Ascending aorta (tissue), 2 donors: ENCODE results near the gene NKX2-3. TPM values are rescaled to one million over a fixed set of nuclear protein-coding genes. Genes with fewer than 3 reads are reported as not detected.

ENCODE experiments used
- DNase-seq, 2 donors: peaks; one replicate each; pipeline ENCODE4 v3.0.0-alpha.2; 2019; ENCODE audit warnings: low spot score in 2 of 2
- H3K27ac ChIP-seq, 2 donors: fragments of 200-600 bp; sonication (generic); one replicate each; pipeline ENCODE4 v1.5.1; 2016 to 2017; ENCODE audit warnings: mild to moderate bottlenecking in 1 of 2
- H3K27me3 ChIP-seq: fragments of 200-600 bp; sonication (generic); one replicate; pipeline ENCODE4 v1.5.1; 2017
- H3K36me3 ChIP-seq, 2 donors: fragments of 200-600 bp; sonication (generic); one replicate each; pipeline ENCODE4 v1.5.1; 2016
- H3K4me1 ChIP-seq, 2 donors: fragments of 200-600 bp; sonication (generic); one replicate each; pipeline ENCODE4 v1.5.1; 2016 to 2017; ENCODE audit warnings: mild to moderate bottlenecking in 1 of 2
- H3K4me3 ChIP-seq, 2 donors: fragments of 200-600 bp; sonication (generic); one replicate each; pipeline ENCODE4 v1.5.1; 2016 to 2017; ENCODE audit warnings: mild to moderate bottlenecking in 1 of 2
- H3K9me3 ChIP-seq, 2 donors: fragments of 200-600 bp; sonication (generic); one replicate each; pipeline ENCODE4 v1.5.1; 2016
- intact Hi-C: fragments of 100-400 bp; cut with DNase I; formaldehyde crosslinking; loops from one replicate; pipeline ENCODE4 v1.15.1; 2023
- total RNA-seq: library from RNA; depleted of rRNA; stranded (reverse); fragments of >200 nt; gene quantifications from one replicate; pipeline ENCODE4 v1.1.0, GENCODE V29; 2016
- TF ChIP-seq, protein P1 (sequence below), 3 experiments: fragments of 200-600 bp in 2 of 3; fragments of 450-650 bp in 1 of 3; sonication (generic) in 2 of 3; IDR thresholded peaks; one replicate each; pipeline ENCODE4 v1.5.1; 2016 to 2019; ENCODE audit warnings: antibody characterized with exemption in 3 of 3, mild to moderate bottlenecking in 1 of 3, moderate library complexity in 1 of 3

Gene NKX2-3
- total RNA-seq, 1 donor from 2014 or later = not detected

DNA sequence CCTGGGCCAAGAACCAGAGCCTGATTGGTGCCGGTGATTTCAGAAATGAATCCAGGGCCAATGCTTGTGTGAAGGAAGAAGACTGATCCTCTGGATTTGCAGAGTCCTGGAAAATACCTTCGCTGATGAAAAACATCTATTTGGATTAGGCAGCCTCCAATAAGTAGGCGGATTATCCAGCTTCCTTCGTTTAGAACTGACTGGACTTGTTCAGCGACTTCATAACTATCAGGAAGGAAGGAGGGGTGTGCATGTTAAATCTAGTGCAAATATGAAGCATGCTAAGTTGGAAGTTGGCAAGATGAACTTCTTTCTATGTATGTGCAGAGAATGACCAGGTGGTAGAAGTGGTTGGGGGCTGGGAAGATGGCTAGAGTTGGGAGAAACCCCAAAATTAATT is 41.0 kb downstream of the NKX2-3 start:
- no peak overlapping the region for H3K27ac ChIP-seq
- no peaks in the 10 kb centered on the region for H3K4me1 ChIP-seq
- no peaks in the 10 kb centered on the region for H3K9me3 ChIP-seq
- DNase-seq = no peak
- H3K27me3 ChIP-seq = no peaks in the 10 kb centered on the region
- H3K36me3 ChIP-seq = no peaks in the 10 kb centered on the region
- intact Hi-C loops = no loop called here
- TF ChIP-seq, protein P1, sequence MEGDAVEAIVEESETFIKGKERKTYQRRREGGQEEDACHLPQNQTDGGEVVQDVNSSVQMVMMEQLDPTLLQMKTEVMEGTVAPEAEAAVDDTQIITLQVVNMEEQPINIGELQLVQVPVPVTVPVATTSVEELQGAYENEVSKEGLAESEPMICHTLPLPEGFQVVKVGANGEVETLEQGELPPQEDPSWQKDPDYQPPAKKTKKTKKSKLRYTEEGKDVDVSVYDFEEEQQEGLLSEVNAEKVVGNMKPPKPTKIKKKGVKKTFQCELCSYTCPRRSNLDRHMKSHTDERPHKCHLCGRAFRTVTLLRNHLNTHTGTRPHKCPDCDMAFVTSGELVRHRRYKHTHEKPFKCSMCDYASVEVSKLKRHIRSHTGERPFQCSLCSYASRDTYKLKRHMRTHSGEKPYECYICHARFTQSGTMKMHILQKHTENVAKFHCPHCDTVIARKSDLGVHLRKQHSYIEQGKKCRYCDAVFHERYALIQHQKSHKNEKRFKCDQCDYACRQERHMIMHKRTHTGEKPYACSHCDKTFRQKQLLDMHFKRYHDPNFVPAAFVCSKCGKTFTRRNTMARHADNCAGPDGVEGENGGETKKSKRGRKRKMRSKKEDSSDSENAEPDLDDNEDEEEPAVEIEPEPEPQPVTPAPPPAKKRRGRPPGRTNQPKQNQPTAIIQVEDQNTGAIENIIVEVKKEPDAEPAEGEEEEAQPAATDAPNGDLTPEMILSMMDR (IDR thresholded peaks at IDR 0.05) = no peak
- H3K4me3 ChIP-seq = no peak overlapping the region

DNA sequence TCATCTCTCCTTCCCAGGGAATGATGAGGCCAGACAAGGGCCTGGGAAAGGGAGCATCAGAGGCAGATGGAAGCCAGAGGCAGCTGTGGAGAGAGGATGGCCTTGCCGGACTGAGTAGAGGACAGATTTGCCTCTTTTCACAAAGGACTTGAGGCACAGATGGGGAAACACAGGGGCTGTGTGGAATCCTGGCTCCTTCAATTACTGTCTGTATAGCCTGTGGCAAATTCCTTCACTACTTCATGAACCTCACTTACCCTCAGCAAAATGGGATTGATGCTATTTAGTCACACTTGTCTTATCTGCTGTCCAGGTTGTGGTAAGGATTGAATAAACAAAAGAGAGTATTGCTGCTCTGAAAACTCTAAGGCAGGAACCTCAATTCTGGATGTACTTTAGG is 47.2 kb downstream of the NKX2-3 start:
- no peaks in the 10 kb centered on the region for H3K27me3 ChIP-seq
- no peaks in the 10 kb centered on the region for H3K4me1 ChIP-seq
- no peaks in the 10 kb centered on the region for H3K9me3 ChIP-seq
- DNase-seq = no peak
- intact Hi-C loops = no loop called here
- H3K27ac ChIP-seq = no peak overlapping the region
- no peaks in the 10 kb centered on the region for H3K36me3 ChIP-seq
- H3K4me3 ChIP-seq = no peak overlapping the region
- TF ChIP-seq, protein P1 (IDR thresholded peaks at IDR 0.05) = no peak

DNA sequence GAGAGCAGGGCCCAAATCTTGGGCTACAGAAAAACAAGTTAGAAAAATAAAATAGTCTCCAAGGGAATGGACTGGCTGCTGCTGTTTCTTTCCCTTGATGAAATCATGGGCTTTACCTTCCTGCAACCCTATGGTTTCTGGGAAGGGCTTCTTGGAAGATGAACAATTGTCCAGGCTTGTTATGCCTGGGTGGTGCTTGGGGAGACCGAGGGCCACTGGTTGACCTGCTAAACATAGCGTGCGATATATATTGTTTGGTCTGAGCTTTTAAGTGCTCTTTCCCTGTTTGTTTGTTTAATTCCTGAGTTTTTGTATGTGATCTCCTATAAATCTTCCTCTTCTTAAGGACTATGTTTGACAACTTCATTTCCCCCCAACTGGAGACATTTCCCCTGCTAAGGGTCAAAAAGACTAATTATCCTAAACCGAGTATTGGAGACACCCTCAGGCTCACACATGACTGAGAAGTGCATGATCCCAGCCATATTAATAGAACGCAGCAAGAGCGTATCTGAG is 49.6 kb downstream of the NKX2-3 start:
- no peak for DNase-seq
- no peak overlapping the region for H3K27ac ChIP-seq
- H3K27me3 ChIP-seq = no peaks in the 10 kb centered on the region
- TF ChIP-seq, protein P1 (IDR thresholded peaks at IDR 0.05) = no peak
- H3K4me3 ChIP-seq = no peak overlapping the region
- H3K36me3 ChIP-seq = no peaks in the 10 kb centered on the region
- no peaks in the 10 kb centered on the region for H3K9me3 ChIP-seq
- no peaks in the 10 kb centered on the region for H3K4me1 ChIP-seq
- intact Hi-C loops = no loop called here

DNA sequence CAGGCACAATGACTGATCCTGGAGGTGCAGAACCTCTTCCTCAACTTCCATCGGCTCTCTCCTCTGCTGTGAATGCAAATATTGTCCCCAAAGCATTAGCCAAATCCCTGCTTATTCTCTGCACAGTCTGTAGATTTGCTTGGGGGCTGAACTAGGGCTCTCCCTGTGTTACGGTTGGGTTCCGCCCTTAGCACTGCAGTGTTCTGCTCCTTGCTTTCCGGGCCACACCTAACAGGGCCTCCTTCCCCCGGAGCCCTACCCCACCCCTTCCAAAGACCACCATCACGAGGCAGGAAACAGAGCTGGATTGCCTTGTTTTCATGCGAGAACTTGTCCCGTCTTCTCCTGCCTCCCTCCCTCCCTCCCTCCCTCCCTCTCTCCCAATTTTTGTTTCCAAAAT is 50.9 kb downstream of the NKX2-3 start:
- DNase-seq = no peak
- intact Hi-C loops = no loop called here
- Histone ChIP-seq H3K4me3 (no peak overlapping the region), H3K27me3 (no peaks in the 10 kb centered on the region), H3K4me1 (no peaks in the 10 kb centered on the region), H3K9me3 (no peaks in the 10 kb centered on the region), H3K36me3 (no peaks in the 10 kb centered on the region), H3K27ac (no peak overlapping the region)
- TF ChIP-seq, protein P1 (IDR thresholded peaks at IDR 0.05) = no peak

Other genes with a start within 250 kb of the NKX2-3 start
- gene CNNM1, start 203.6 kb upstream of the NKX2-3 start, total RNA-seq = not detected
- gene GOT1, start 102.3 kb upstream of the NKX2-3 start, total RNA-seq = 4.4 TPM
- gene SLC25A28, start 87.5 kb downstream of the NKX2-3 start, total RNA-seq = 25.2 TPM
- gene ENTPD7, start 126.6 kb downstream of the NKX2-3 start, total RNA-seq = 9.9 TPM
- 22.0 TPM for gene COX15, start 199.2 kb downstream of the NKX2-3 start, total RNA-seq
- 8.0 TPM for gene CUTC, start 199.3 kb downstream of the NKX2-3 start, total RNA-seq
- gene ABCC2, start 249.7 kb downstream of the NKX2-3 start, total RNA-seq = 0.96 TPM